Endothelial cell of umbilical vein (primary cell): ENCODE measurements around the gene DPYD. TPM values are rescaled to one million over a fixed set of nuclear protein-coding genes. Genes with fewer than 3 reads are reported as not detected.

Source experiments
- BruUV-seq: library from RNA; stranded (reverse); fragments of 400-500 nt; replicated peaks from 2 replicates; lab custom pipeline; 2021; lab: Mats Ljungman, UMichigan
- CTCF ChIA-PET: fragments of 300-600, 350-600 bp; sonication (Branson Sonifier 250); formaldehyde crosslinking; loops from one replicate; lab custom pipeline; 2021; ENCODE audit warnings: antibody characterized with exemption, inconsistent platforms; lab: Charles Lee
- POLR2A ChIA-PET: fragments of 300-600, 350-600 bp; sonication (Branson Sonifier 250); formaldehyde crosslinking; loops from one replicate; lab custom pipeline; 2021; ENCODE audit warnings: antibody characterized with exemption, inconsistent platforms; lab: Charles Lee
- DNase-seq: peaks from one replicate; pipeline ENCODE4 v3.0.0-alpha.2; 2011; ENCODE audit warnings: low read depth, low spot score
- FAIRE-seq: peaks from 2 replicates; lab custom pipeline; 2011; peaks lifted over from hg19 to GRCh38; lab: Jason Lieb, UNC
- H2AFZ ChIP-seq: 2 replicates; pipeline ENCODE4 v1.6.0; 2012; ENCODE audit warnings: low read depth, low read length, control low read depth, inconsistent platforms
- H3K27ac ChIP-seq: 2 replicates; pipeline ENCODE4 v1.5.1; 2011; ENCODE audit warnings: low read depth, mild to moderate bottlenecking, control low read depth, low read length, moderate library complexity; ENCODE audit not compliant: insufficient read depth
- H3K27me3 ChIP-seq, 2 experiments: 2 replicates each; pipeline versions ENCODE4 v1.6.0 to v1.6.1; 2011; ENCODE audit warnings: low read length in 2 of 2, mixed read lengths in 1 of 2; ENCODE audit not compliant: control insufficient read depth in 2 of 2, insufficient read depth in 2 of 2
- H3K36me3 ChIP-seq, 2 experiments: 2 replicates in 1 of 2; 3 replicates in 1 of 2; pipeline ENCODE4 v1.5.1; 2011; ENCODE audit warnings: low read length in 2 of 2, mild to moderate bottlenecking in 1 of 2, moderate library complexity in 1 of 2; ENCODE audit not compliant: control insufficient read depth in 2 of 2, insufficient read depth in 2 of 2; ENCODE audit errors: extremely low read depth in 1 of 2
- H3K4me1 ChIP-seq: 3 replicates; pipeline ENCODE4 v1.5.1; 2011; ENCODE audit warnings: mild to moderate bottlenecking, low read length; ENCODE audit not compliant: control insufficient read depth, insufficient read depth; ENCODE audit errors: extremely low read depth
- H3K4me2 ChIP-seq: 2 replicates; pipeline ENCODE4 v1.6.1; 2011; ENCODE audit warnings: low read length, control low read depth, mixed read lengths; ENCODE audit not compliant: insufficient read depth
- H3K4me3 ChIP-seq, 3 experiments: fragments of 200-600 bp in 1 of 3; sonication (generic), shearing (Covaris generic) in 1 of 3; replicated peaks in 1 of 3; 2 replicates each; pipeline ENCODE4 v1.5.1; 2011 to 2016; ENCODE audit warnings: control low read depth in 3 of 3, low read length in 3 of 3, mild to moderate bottlenecking in 2 of 3, inconsistent platforms in 1 of 3, low read depth in 1 of 3, moderate library complexity in 1 of 3; ENCODE audit not compliant: insufficient read depth in 1 of 3
- H3K79me2 ChIP-seq: 2 replicates; pipeline ENCODE4 v1.6.0; 2012; ENCODE audit warnings: low read length, inconsistent platforms; ENCODE audit not compliant: control insufficient read depth, insufficient read depth
- H3K9ac ChIP-seq: replicated peaks from 2 replicates; pipeline ENCODE3; 2011; ENCODE audit warnings: low read length, control low read depth; ENCODE audit not compliant: insufficient read depth; ENCODE audit errors: extremely low read depth
- H3K9me1 ChIP-seq: replicated peaks from 3 replicates; pipeline ENCODE4 v1.6.0; 2011; ENCODE audit warnings: mild to moderate bottlenecking, low read length; ENCODE audit not compliant: control insufficient read depth, insufficient read depth; ENCODE audit errors: extremely low read depth
- H3K9me3 ChIP-seq: replicated peaks from 2 replicates; pipeline ENCODE4 v1.5.1; 2012; ENCODE audit warnings: low read length, inconsistent platforms; ENCODE audit not compliant: control insufficient read depth, insufficient read depth
- H4K20me1 ChIP-seq: replicated peaks from 2 replicates; pipeline ENCODE3; 2011; ENCODE audit warnings: mild to moderate bottlenecking, low read length; ENCODE audit not compliant: control insufficient read depth, insufficient read depth; ENCODE audit errors: extremely low read depth
- CTCF ChIP-seq, 2 donors: IDR thresholded peaks; 1 replicate in 1 of 2; 2 replicates in 1 of 2; pipeline ENCODE4 v1.5.1; 2011; ENCODE audit warnings: low read length in 2 of 2, mild to moderate bottlenecking in 2 of 2, moderate library complexity in 2 of 2, control low read depth in 1 of 2, inconsistent platforms in 1 of 2, low read depth in 1 of 2; ENCODE audit not compliant: insufficient read depth in 1 of 2; ENCODE audit errors: extremely low read depth in 1 of 2
- EZH2 ChIP-seq: IDR thresholded peaks from 2 replicates; pipeline ENCODE4 v1.6.1; 2012; ENCODE audit warnings: borderline replicate concordance, low read depth, mild to moderate bottlenecking, moderate library complexity, low read length, inconsistent platforms; ENCODE audit not compliant: severe bottlenecking
- FOS ChIP-seq: IDR thresholded peaks from 2 replicates; pipeline ENCODE4 v1.6.1; 2011; ENCODE audit warnings: mild to moderate bottlenecking, low read length, moderate library complexity, borderline replicate concordance; ENCODE audit not compliant: insufficient read depth
- GATA2 ChIP-seq: IDR thresholded peaks from 2 replicates; pipeline ENCODE4 v1.7.0; 2011; ENCODE audit warnings: low read depth, mild to moderate bottlenecking, moderate library complexity, mixed read lengths, low read length; ENCODE audit not compliant: insufficient read length, insufficient read depth
- JUN ChIP-seq: IDR thresholded peaks from 2 replicates; pipeline ENCODE4 v1.6.1; 2011; ENCODE audit warnings: borderline replicate concordance, low read depth; ENCODE audit not compliant: insufficient read length, insufficient read depth
- MAX ChIP-seq: IDR thresholded peaks from 2 replicates; pipeline ENCODE4 v1.6.1; 2011; ENCODE audit not compliant: insufficient read depth, insufficient read length
- MYC ChIP-seq: IDR thresholded peaks from one replicate; pipeline ENCODE4 v1.6.1; 2011; ENCODE audit warnings: mild to moderate bottlenecking, low read depth, low read length
- POLR2A ChIP-seq: IDR thresholded peaks from 2 replicates; pipeline ENCODE4 v1.6.1; 2012; ENCODE audit warnings: low read depth, mild to moderate bottlenecking, control low read depth, low read length
- POLR2AphosphoS5 ChIP-seq: IDR thresholded peaks from 2 replicates; pipeline ENCODE4 v1.6.1; 2012; ENCODE audit warnings: low read depth, mild to moderate bottlenecking, control low read depth, low read length, moderate library complexity; ENCODE audit not compliant: insufficient read depth
- dilution Hi-C: fragments of 300-500 bp; cut with MboI; formaldehyde crosslinking; loops from one replicate; pipeline ENCODE4 v1.15.0; 2019; ENCODE audit warnings: low sequenced_read_pairs; ENCODE audit not compliant: extremely low pct_ligation_motif_present
- intact Hi-C: fragments of 100-400 bp; cut with micrococcal nuclease; formaldehyde crosslinking; loops from one replicate; pipeline ENCODE4 v1.10.0; 2022
- polyA plus RNA-seq, 4 experiments: library from polyadenylated mRNA; depleted of rRNA in 3 of 4; stranded (reverse) in 3 of 4; unstranded in 1 of 4; fragments of >200 nt; gene quantifications; 2 replicates each; pipeline versions ENCODE4 v1.2.1 to v1.2.3, GENCODE V29; 2011 to 2012; ENCODE audit warnings: missing spikeins in 1 of 4
- total RNA-seq: library from RNA; stranded (reverse); gene quantifications from 2 replicates; pipeline ENCODE4 v1.2.3, GENCODE V29; 2021

The DPYD gene
- total and polyA plus RNA-seq, 2 donors (not counting 3 experiments of a cell fraction or from before 2014, with no cell fraction given) = 4.6 to 15.1 TPM

- H3K4me1 ChIP-seq = no peaks in the 10 kb centered on the region
- no peak overlapping the region for H3K9ac ChIP-seq
- ChIA-PET CTCF (interaction anchor here (1.0 to 1.2 kb wide), 2 partner anchors 51 to 63 kb away, joined by 3 read pairs; no protein-coding TSS in a partner anchor), POLR2A (interaction anchor here (0.5 kb wide), 1 partner anchor 50 kb away, joined by 4 read pairs; no protein-coding TSS in a partner anchor)
- DNase-seq = peak; percentile 13
- no peaks in the 10 kb centered on the region for H3K36me3 ChIP-seq
- no peaks in the 10 kb centered on the region for H3K79me2 ChIP-seq
- no peaks in the 10 kb centered on the region for H3K9me3 ChIP-seq
- no peaks in the 10 kb centered on the region for H3K27me3 ChIP-seq
- H4K20me1 ChIP-seq = no peaks in the 10 kb centered on the region
- H3K27ac ChIP-seq = no peak overlapping the region
- TF ChIP-seq GATA2 (no peak), MAX (no peak), JUN (no peak), POLR2A (no peak), EZH2 (no peak), MYC (no peak), CTCF (IDR thresholded peaks at IDR 0.05; ENCODE audit: extremely low read depth in 1 of 2, insufficient read depth in 1 of 2, low read depth in 1 of 2, low read length in 2 of 2) (no peak), POLR2AphosphoS5 (no peak), FOS (no peak)
- FAIRE-seq = no peak
- no peaks in the 10 kb centered on the region for H3K9me1 ChIP-seq
- BruUV-seq = no TSS peak
- dilution Hi-C loops = no loop called here
- no peak overlapping the region for H3K4me3 ChIP-seq
- intact Hi-C loops = loop anchor here (10.0 kb wide), 1 partner anchor 710 kb away; no protein-coding TSS in a partner anchor
- no peak overlapping the region for H2AFZ ChIP-seq
- H3K4me2 ChIP-seq = no peak overlapping the region
These were observed 586.4 kb downstream of the DPYD start for GRCh38 chr1:97334454-97334853.
